Pancreas (tissue), 10 donors: Measurements from ENCODE around the gene CRISPLD2. TPM values are rescaled to one million over a fixed set of nuclear protein-coding genes. Genes with fewer than 3 reads are reported as not detected.
"Not testable (repeated sequence)": the region's sequence is repeated elsewhere in the genome, so short reads cannot be mapped to it uniquely, and the experiment has no call there.

Experiments
- ATAC-seq, 4 donors: fragments of 200-7000 bp; cut with Tn5 transposase; one replicate each; pipeline versions ENCODE4 v1.8.0 to v1.9.1; 2020; ENCODE audit warnings: mild to moderate bottlenecking in 4 of 4, moderate library complexity in 4 of 4
- DNase-seq, 6 donors: peaks; one replicate each; pipeline ENCODE4 v3.0.0-alpha.2; 2020
- FAIRE-seq: peaks from 2 replicates; lab custom pipeline; 2012; peaks lifted over from hg19 to GRCh38; lab: Jason Lieb, UNC
- H3K27ac ChIP-seq, 4 donors: fragments of 200-600 bp; sonication (generic); 1 replicate in 3 of 4; 2 replicates in 1 of 4; pipeline versions ENCODE4 v1.5.0 to v1.8.0; 2020
- H3K27me3 ChIP-seq, 4 donors: fragments of 200-600 bp; one replicate each; pipeline ENCODE4 v1.8.0; 2021
- H3K36me3 ChIP-seq, 3 donors: fragments of 200-600 bp; sonication (generic) in 1 of 3; one replicate each; pipeline versions ENCODE4 v1.5.0 to v1.8.0; 2020 to 2021
- H3K4me1 ChIP-seq, 3 donors: fragments of 200-600 bp; one replicate each; pipeline ENCODE4 v1.8.0; 2021
- H3K4me3 ChIP-seq, 4 donors: fragments of 200-600 bp; sonication (generic) in 2 of 4; one replicate each; pipeline versions ENCODE4 v1.5.0 to v1.8.0; 2020 to 2021
- H3K9me3 ChIP-seq, 4 donors: fragments of 200-600 bp; one replicate each; pipeline ENCODE4 v1.8.0; 2021
- WGBS, 2 donors: extraction: QIAGEN DNeasy Blood & Tissue Kit; methylation state at CpG; one replicate each; pipeline ENCODE4 v1.1.7; 2013; 5-methylcytosine and 5-hydroxymethylcytosine counted together
- intact Hi-C, 3 donors: fragments of 100-400 bp; cut with DNase I; formaldehyde crosslinking; loops; one replicate each; pipeline versions ENCODE4 v1.11.1 to v1.14.2; 2022
- polyA plus RNA-seq, 2 donors: library from polyadenylated mRNA; stranded (reverse); fragments of 200-250 nt; gene quantifications; one replicate each; pipeline ENCODE4 v1.2.3, GENCODE V29; 2013
- total RNA-seq, 6 donors: library from RNA; stranded (reverse); fragmentation: NEBNext Ultra II Directional in 4 of 6; extraction: Animal tissue kit (Norgen Biotek cat#: 25700) in 4 of 6; gene quantifications; one replicate each; pipeline versions ENCODE4 v1.2.1 to v1.2.4, GENCODE V29; 2021 to 2023
- TF ChIP-seq, protein P1 (sequence below), 4 donors: fragments of 200-600 bp; sonication (generic) in 3 of 4; IDR thresholded peaks; one replicate each; pipeline versions ENCODE4 v1.5.0 to v1.8.0; 2021; ENCODE audit warnings: antibody characterized with exemption in 4 of 4
- donor health status: healthy with polysubstance abuse.
- donor health status: DM: no; HTN: no; CAD: no; lungs with moderate emphysema.
- donor health status: DM: no; HTN: no; CAD: no.
- donor health status: control.
- donor health status: control.
- donor health status: Bipolar disorder and iron deficiency.
- donor health status: DM: yes; HTN: yes; CAD: no.
- donor health status: DM: no; HTN: no; CAD: no.
- donor health status: DM: no; HTN: no; CAD: no.
- donor health status: DM: yes; HTN: yes; CAD: no.

Gene CRISPLD2
- total and polyA plus RNA-seq, 8 donors: 4.1 to 40.2 (median 14.1) TPM

DNA sequence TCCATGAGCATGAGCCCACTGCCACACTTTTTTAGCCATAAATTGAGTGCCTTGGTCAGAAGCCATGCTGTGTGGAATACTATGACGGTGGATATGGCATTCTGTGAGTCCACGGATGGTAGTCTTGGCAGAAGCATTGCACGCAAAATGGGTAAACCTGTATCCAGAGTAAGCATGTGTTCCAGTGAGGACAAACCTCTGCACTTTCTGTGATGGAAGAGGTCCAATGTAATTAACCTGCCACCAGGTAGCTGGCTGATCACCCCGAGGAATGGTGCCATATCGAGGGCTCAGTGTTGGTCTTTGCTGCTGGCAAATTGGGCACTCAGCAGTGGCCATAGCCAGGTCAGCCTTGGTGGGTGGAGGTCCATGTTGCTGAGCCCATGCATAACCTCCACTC is 37.0 kb downstream of the CRISPLD2 start:
- H3K27ac ChIP-seq, H3K9me3 ChIP-seq, H3K27me3 ChIP-seq, H3K4me3 ChIP-seq, H3K36me3 ChIP-seq, H3K4me1 ChIP-seq, DNase-seq, ATAC-seq, intact Hi-C loops, FAIRE-seq: not testable (repeated sequence)
- 90 to 96% methylated on average over 5 of the region's 5 CpGs for WGBS, 2 donors

DNA sequence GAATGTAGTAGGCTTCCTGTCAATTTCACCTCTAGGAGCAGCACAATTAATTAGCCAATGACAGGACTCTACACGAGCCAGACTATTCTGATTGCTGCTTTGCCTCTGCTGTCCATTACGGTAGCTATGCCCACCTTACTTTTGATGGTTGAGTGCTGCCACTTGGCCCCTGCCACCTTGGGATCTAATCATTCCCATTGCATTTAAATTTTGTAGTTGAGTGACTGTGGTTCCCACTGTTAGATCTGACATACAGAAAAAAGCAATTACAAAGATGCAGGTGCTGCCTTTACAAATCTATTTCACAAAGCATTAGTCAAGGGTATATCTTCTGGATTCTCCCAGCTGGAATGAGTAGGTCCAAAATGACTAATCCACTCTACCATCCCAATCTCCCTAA is 39.9 kb downstream of the CRISPLD2 start:
- no peaks in the 10 kb centered on the region for H3K36me3 ChIP-seq
- no peak for ATAC-seq
- no peak overlapping the region for H3K4me3 ChIP-seq
- no peaks in the 10 kb centered on the region for H3K4me1 ChIP-seq
- TF ChIP-seq, protein P1, sequence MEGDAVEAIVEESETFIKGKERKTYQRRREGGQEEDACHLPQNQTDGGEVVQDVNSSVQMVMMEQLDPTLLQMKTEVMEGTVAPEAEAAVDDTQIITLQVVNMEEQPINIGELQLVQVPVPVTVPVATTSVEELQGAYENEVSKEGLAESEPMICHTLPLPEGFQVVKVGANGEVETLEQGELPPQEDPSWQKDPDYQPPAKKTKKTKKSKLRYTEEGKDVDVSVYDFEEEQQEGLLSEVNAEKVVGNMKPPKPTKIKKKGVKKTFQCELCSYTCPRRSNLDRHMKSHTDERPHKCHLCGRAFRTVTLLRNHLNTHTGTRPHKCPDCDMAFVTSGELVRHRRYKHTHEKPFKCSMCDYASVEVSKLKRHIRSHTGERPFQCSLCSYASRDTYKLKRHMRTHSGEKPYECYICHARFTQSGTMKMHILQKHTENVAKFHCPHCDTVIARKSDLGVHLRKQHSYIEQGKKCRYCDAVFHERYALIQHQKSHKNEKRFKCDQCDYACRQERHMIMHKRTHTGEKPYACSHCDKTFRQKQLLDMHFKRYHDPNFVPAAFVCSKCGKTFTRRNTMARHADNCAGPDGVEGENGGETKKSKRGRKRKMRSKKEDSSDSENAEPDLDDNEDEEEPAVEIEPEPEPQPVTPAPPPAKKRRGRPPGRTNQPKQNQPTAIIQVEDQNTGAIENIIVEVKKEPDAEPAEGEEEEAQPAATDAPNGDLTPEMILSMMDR (IDR thresholded peaks at IDR 0.05): no peak
- H3K27ac ChIP-seq: no peak overlapping the region
- no peaks in the 10 kb centered on the region for H3K27me3 ChIP-seq
- DNase-seq: no peak
- intact Hi-C loops: no loop called here
- no peak for FAIRE-seq
- WGBS, 2 donors: 93 to 97% methylated on average over 2 of the region's 2 CpGs
- H3K9me3 ChIP-seq: no peaks in the 10 kb centered on the region

DNA sequence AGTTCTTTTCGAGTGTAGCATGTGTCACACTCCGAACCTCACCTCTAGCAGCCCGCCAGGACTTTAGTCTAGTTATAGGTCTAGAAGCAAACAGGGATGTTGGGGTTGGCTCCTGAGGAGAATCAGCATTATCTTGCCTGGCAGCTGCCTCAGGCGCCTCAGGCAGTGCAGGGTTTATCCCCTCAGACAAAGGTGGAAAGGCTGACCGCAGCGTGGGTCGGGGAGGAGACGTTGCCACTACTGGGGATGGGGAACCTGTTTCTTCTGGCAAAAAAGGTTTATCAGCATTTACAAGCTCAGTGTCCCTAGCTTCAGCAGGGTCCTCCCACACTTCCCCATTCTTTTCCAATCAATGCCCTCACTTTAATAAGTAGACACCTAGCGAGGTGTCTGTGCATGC is 40.6 kb downstream of the CRISPLD2 start:
- no peak for DNase-seq
- ATAC-seq: no peak
- H3K36me3 ChIP-seq: no peaks in the 10 kb centered on the region
- 86 to 92% methylated on average over 9 of the region's 9 CpGs for WGBS, 2 donors
- H3K4me1 ChIP-seq: no peaks in the 10 kb centered on the region
- intact Hi-C loops: no loop called here
- TF ChIP-seq, protein P1 (IDR thresholded peaks at IDR 0.05): no peak
- no peak overlapping the region for H3K4me3 ChIP-seq
- H3K9me3 ChIP-seq: no peaks in the 10 kb centered on the region
- no peaks in the 10 kb centered on the region for H3K27me3 ChIP-seq
- no peak overlapping the region for H3K27ac ChIP-seq
- FAIRE-seq: no peak

DNA sequence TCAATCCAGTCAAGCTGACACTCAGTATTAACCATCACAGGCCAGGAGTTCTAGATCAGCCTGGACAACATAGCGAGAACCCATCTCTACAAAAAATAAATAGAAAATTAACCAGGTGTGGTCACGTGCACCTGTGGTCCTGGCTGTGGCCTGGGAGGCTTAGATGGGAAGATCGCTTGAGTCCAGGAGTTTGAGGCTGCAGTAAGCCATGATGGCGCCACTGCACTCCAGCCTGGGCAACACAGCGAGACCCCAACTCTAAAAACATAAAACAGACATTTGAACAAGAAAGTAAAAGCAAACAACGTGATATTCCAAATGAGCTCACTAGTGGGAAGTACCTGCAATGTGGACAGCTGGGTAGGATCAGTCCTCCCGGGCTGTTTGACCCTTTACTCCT is 41.9 kb downstream of the CRISPLD2 start:
- no peaks in the 10 kb centered on the region for H3K27me3 ChIP-seq
- ATAC-seq (no peak), FAIRE-seq (no peak), DNase-seq (no peak)
- no peaks in the 10 kb centered on the region for H3K4me1 ChIP-seq
- no peaks in the 10 kb centered on the region for H3K9me3 ChIP-seq
- intact Hi-C loops: no loop called here
- WGBS, 2 donors: 82 to 85% methylated on average over 7 of the region's 7 CpGs
- TF ChIP-seq, protein P1 (IDR thresholded peaks at IDR 0.05): no peak
- no peaks in the 10 kb centered on the region for H3K36me3 ChIP-seq
- no peak overlapping the region for H3K27ac ChIP-seq
- no peak overlapping the region for H3K4me3 ChIP-seq

DNA sequence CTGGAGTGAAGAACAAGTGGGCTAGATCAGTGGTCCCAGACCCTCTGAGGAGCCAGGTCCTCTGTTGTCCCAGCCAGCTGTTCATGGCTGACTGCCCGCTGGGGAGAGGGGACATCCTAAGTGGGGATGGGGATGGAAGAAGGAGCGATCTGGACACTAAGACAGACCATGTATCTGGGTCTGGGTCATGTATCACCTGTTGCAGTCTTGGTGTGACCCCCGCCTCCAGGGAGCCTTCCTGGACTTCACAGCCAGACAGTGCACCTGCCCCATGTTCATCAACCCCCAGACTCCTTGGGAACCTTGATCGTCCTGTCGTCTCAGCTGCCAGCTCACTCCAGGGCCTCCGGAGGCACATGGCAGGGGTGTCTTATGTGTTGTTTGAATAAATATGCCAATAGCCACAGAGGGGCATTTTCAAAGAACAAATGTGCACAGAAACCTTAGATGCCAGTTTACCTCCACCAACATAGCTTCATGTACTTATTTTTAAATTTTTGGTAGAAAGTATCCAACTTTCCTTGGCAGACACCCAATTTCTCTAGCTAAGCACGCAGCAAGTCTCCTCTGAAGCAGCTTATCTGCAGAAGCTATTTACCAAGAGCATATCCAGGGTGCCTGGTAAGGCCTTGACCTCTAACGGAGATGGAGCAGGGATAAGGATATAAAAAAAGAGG is 43.2 kb downstream of the CRISPLD2 start:
- no peaks in the 10 kb centered on the region for H3K27me3 ChIP-seq
- H3K9me3 ChIP-seq: no peaks in the 10 kb centered on the region
- no peak overlapping the region for H3K4me3 ChIP-seq
- H3K36me3 ChIP-seq: no peaks in the 10 kb centered on the region
- H3K4me1 ChIP-seq: no peaks in the 10 kb centered on the region
- DNase-seq (no peak), FAIRE-seq (no peak), ATAC-seq (no peak)
- 52 to 58% methylated on average over 8 of the region's 8 CpGs for WGBS, 2 donors
- intact Hi-C loops: no loop called here
- TF ChIP-seq, protein P1 (IDR thresholded peaks at IDR 0.05): no peak
- no peak overlapping the region for H3K27ac ChIP-seq
